Measurements from ENCODE around the gene HELZ2. TPM values are rescaled to one million over a fixed set of nuclear protein-coding genes. Genes with fewer than 3 reads are reported as not detected.
"Not testable (repeated sequence)": the region's sequence is repeated elsewhere in the genome, so short reads cannot be mapped to it uniquely, and the experiment has no call there.

HELZ2 gene
- total RNA-seq, 1 donor from 2014 or later, result 17.9 TPM

GRCh38 chr20:63561624-63562396 is 12.2 kb downstream of the HELZ2 start:
- Mint-ChIP-seq H3K36me3 (ENCODE audit: low read depth) (peaks cover 20% of the 10 kb centered on the region), H3K4me1 (ENCODE audit: low read depth) (no peaks in the 10 kb centered on the region), H3K27me3 (ENCODE audit: insufficient read depth) (peaks cover 3% of the 10 kb centered on the region), H3K4me3 (no peak overlapping the region), H3K27ac (no peak overlapping the region), H3K9me3 (no peaks in the 10 kb centered on the region)
- intact Hi-C loops (cut with micrococcal nuclease), result no loop called here
- DNase-seq (ENCODE audit: low spot score), result no peak

GRCh38 chr20:63560856-63561609 is 13.0 kb downstream of the HELZ2 start:
- Mint-ChIP-seq H3K36me3 (ENCODE audit: low read depth) (peaks cover 20% of the 10 kb centered on the region), H3K27me3 (ENCODE audit: insufficient read depth) (peaks cover 3% of the 10 kb centered on the region), H3K27ac (no peak overlapping the region), H3K4me3 (no peak overlapping the region), H3K9me3 (no peaks in the 10 kb centered on the region), H3K4me1 (ENCODE audit: low read depth) (no peaks in the 10 kb centered on the region)
- intact Hi-C loops (cut with micrococcal nuclease), result no loop called here
- DNase-seq (ENCODE audit: low spot score), result no peak

DNA sequence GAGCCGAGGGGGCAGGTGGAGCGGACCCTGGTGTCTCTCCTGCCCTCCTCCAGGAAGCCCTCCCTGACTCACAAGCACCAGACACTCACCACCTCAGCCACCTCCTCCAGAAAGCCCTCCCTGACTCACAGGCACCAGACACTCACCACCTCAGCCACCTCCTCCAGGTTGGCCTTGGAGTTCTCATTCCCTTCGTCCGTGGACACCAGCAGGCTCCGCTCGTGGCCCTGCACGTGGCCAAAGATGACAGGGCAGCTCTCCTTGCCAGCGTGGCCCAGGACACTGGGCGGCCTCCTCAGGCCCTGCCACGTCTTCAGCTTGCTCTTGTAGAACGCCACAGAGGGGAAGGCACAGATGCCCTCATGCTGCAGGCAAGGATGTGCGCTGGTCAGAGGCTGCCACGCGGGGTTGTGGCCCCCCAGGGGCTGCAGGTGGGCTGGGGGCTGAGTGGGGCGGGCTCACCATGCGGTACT is 13.7 kb downstream of the HELZ2 start:
- no peak for DNase-seq (ENCODE audit: low spot score)
- no peaks in the 10 kb centered on the region for H3K9me3 Mint-ChIP-seq
- intact Hi-C loops (cut with micrococcal nuclease), result no loop called here
- no peak overlapping the region for H3K27ac Mint-ChIP-seq
- H3K27me3 Mint-ChIP-seq (ENCODE audit: insufficient read depth), result peaks cover 3% of the 10 kb centered on the region
- no peaks in the 10 kb centered on the region for H3K4me1 Mint-ChIP-seq (ENCODE audit: low read depth)
- H3K4me3 Mint-ChIP-seq, result no peak overlapping the region
- H3K36me3 Mint-ChIP-seq (ENCODE audit: low read depth), result peaks cover 16% of the 10 kb centered on the region

DNA sequence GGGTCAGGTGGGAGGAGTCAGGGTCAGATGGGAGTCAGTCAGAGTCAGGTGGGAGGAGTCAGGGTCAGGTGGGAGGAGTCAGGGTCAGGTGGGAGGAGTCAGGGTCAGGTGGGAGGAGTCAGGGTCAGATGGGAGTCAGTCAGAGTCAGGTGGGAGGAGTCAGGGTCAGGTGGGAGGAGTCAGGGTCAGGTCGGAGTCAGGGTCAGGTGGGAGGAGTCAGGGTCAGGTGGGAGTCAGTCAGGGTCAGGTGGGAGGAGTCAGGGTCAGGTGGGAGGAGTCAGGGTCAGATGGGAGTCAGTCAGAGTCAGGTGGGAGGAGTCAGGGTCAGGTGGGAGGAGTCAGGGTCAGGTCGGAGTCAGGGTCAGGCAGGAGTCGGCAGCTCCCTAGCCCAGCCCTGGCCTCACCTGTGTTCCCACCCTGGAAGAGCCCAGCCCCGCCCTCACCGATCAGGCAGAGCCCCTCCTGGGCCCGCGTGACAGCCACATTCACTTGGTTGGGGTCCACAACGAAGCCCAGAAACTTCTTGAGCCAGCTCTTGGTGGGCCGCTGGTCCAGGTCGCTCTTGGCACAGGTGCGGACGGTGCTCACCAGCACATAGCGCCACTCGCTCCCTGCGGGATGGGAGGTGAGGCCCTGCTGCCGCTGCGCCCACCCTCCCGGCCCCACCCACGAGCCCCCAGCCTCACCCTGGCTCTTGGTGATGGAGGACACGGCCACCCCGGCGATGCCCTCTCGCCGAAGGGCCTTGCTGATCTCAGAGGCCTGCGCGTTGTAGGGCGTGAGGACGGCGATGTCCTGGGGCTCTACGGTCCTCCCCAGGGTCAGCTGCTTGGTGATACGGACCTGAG is 14.3 kb downstream of the HELZ2 start:
- H3K9me3 Mint-ChIP-seq; H3K27me3 Mint-ChIP-seq (ENCODE audit: insufficient read depth); intact Hi-C loops (cut with micrococcal nuclease); H3K27ac Mint-ChIP-seq; H3K4me1 Mint-ChIP-seq (ENCODE audit: low read depth); DNase-seq (ENCODE audit: low spot score); H3K4me3 Mint-ChIP-seq: not testable (repeated sequence)
- peaks cover 16% of the 10 kb centered on the region for H3K36me3 Mint-ChIP-seq (ENCODE audit: low read depth)

DNA sequence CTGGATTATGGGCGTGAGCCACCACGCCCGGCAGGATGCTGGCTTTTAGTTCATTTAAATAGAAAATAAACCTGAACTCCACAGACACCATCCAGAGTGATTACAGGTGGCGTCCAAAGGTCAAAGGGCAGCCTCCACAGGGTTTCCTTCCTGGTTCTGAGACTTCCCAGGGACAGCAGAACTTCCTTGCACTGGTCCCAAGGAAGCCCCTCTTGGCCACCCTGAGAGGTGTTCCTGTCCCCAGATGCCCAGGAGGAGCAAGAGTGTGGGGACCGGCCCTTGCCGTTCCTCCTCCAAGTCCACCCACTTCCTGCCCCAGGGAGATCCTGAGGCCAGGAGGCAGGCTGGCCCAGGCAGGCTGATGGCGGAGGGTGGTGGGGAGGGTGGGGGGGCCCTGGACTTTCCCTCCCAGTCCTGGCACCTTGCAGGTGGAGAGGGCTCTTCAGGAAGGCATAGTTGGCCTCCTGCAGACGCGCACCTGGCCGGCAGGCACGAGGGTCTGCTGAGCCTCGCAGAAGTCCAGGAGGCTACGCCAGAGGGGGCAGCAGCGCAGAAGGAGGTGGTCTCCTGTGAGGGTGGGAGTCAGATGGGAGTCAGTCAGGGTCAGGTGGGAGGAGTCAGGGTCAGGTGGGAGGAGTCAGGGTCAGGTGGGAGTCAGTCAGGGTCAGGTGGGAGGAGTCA is 15.1 kb downstream of the HELZ2 start:
- Mint-ChIP-seq H3K36me3 (ENCODE audit: low read depth) (peaks cover 14% of the 10 kb centered on the region), H3K27me3 (ENCODE audit: insufficient read depth) (peaks cover 3% of the 10 kb centered on the region), H3K4me1 (ENCODE audit: low read depth) (no peaks in the 10 kb centered on the region), H3K9me3 (no peaks in the 10 kb centered on the region), H3K27ac (no peak overlapping the region), H3K4me3 (no peak overlapping the region)
- no peak for DNase-seq (ENCODE audit: low spot score)
- intact Hi-C loops (cut with micrococcal nuclease), result no loop called here

GRCh38 chr20:63557481-63557891 is 16.6 kb downstream of the HELZ2 start:
- Mint-ChIP-seq H3K4me1 (ENCODE audit: low read depth) (peaks cover 7% of the 10 kb centered on the region), H3K36me3 (ENCODE audit: low read depth) (peaks cover 14% of the 10 kb centered on the region), H3K9me3 (no peaks in the 10 kb centered on the region), H3K4me3 (no peak overlapping the region), H3K27me3 (ENCODE audit: insufficient read depth) (peaks cover 5% of the 10 kb centered on the region), H3K27ac (no peak overlapping the region)
- intact Hi-C loops (cut with micrococcal nuclease), result no loop called here
- DNase-seq (ENCODE audit: low spot score), result no peak

- no peak overlapping the region for H3K4me3 Mint-ChIP-seq
- H3K27ac Mint-ChIP-seq, result no peak overlapping the region
- H3K36me3 Mint-ChIP-seq (ENCODE audit: low read depth), result peaks cover 14% of the 10 kb centered on the region
- intact Hi-C loops (cut with micrococcal nuclease), result no loop called here
- peaks cover 9% of the 10 kb centered on the region for H3K4me1 Mint-ChIP-seq (ENCODE audit: low read depth)
- no peak for DNase-seq (ENCODE audit: low spot score)
- H3K27me3 Mint-ChIP-seq (ENCODE audit: insufficient read depth), result peaks cover 6% of the 10 kb centered on the region
- H3K9me3 Mint-ChIP-seq, result no peaks in the 10 kb centered on the region
These were observed 17.1 kb downstream of the HELZ2 start for GRCh38 chr20:63556873-63557478.

- peaks cover 9% of the 10 kb centered on the region for H3K4me1 Mint-ChIP-seq (ENCODE audit: low read depth)
- no peak for DNase-seq (ENCODE audit: low spot score)
- intact Hi-C loops (cut with micrococcal nuclease), result no loop called here
- H3K36me3 Mint-ChIP-seq (ENCODE audit: low read depth), result peaks cover 12% of the 10 kb centered on the region
- no peaks in the 10 kb centered on the region for H3K9me3 Mint-ChIP-seq
- peaks cover 9% of the 10 kb centered on the region for H3K27me3 Mint-ChIP-seq (ENCODE audit: insufficient read depth)
- no peak overlapping the region for H3K4me3 Mint-ChIP-seq
- no peak overlapping the region for H3K27ac Mint-ChIP-seq
These were observed 18.2 kb downstream of the HELZ2 start for GRCh38 chr20:63555661-63556381.

- H3K27me3 Mint-ChIP-seq (ENCODE audit: insufficient read depth), result peaks cover 16% of the 10 kb centered on the region
- H3K9me3 Mint-ChIP-seq, result no peaks in the 10 kb centered on the region
- H3K4me3 Mint-ChIP-seq, result peak overlapping the region; percentile 57
- peaks cover 9% of the 10 kb centered on the region for H3K4me1 Mint-ChIP-seq (ENCODE audit: low read depth)
- intact Hi-C loops (cut with micrococcal nuclease), result no loop called here
- DNase-seq (ENCODE audit: low spot score), result no peak
- H3K36me3 Mint-ChIP-seq (ENCODE audit: low read depth), result peaks cover 9% of the 10 kb centered on the region
- H3K27ac Mint-ChIP-seq, result no peak overlapping the region
These were observed 19.4 kb downstream of the HELZ2 start for GRCh38 chr20:63554361-63555278.

GRCh38 chr20:63553933-63554290 is 20.1 kb downstream of the HELZ2 start, which contains the start of gene FNDC11:
Gene FNDC11 (plus strand): TSS chr20:63554159. CDS start chr20:63555664, 1,505 bp downstream.
- Mint-ChIP-seq H3K27me3 (ENCODE audit: insufficient read depth) (peaks cover 19% of the 10 kb centered on the region), H3K36me3 (ENCODE audit: low read depth) (peaks cover 9% of the 10 kb centered on the region), H3K4me3 (peak within 1 kb of the TSS; percentile 63), H3K4me1 (ENCODE audit: low read depth) (peaks cover 9% of the 10 kb centered on the region), H3K9me3 (no peaks in the 10 kb centered on the region), H3K27ac (peak within 1 kb of the TSS; percentile 55)
- intact Hi-C loops (cut with micrococcal nuclease), result loop anchor here (1.0 to 2.0 kb wide), 10 partner anchors 13 to 509 kb away; partner anchors contain the start of genes GMEB2, PPDPF, PTK6 and SAMD10
- peak; percentile 43 for DNase-seq (ENCODE audit: low spot score)
